A549 (cell line): Measurements from ENCODE around the gene HARS1. TPM values are rescaled to one million over a fixed set of nuclear protein-coding genes. Genes with fewer than 3 reads are reported as not detected.

ENCODE experiments used
- ATAC-seq, 2 experiments: fragments of 200-7000 bp in 1 of 2; fragments of >200 bp in 1 of 2; cut with Nextera tagmentation in 1 of 2; cut with Tn5 transposase in 1 of 2; 3 replicates each; pipeline versions ENCODE4 v1.8.0 to v1.9.1; 2018 to 2020; ENCODE audit warnings: mild to moderate bottlenecking in 1 of 2, moderate library complexity in 1 of 2
- CTCF ChIA-PET: fragments of 300-600 bp; sonication (Branson Sonifier 250); formaldehyde crosslinking; extraction: SDS; loops from one replicate; lab custom pipeline; 2021; ENCODE audit warnings: antibody characterized with exemption, inconsistent platforms; lab: Yijun Ruan, JAX
- POLR2A ChIA-PET: fragments of 350-600 bp; formaldehyde crosslinking; extraction: SDS; loops from one replicate; lab custom pipeline; 2021; ENCODE audit warnings: antibody characterized with exemption, inconsistent platforms; lab: Yijun Ruan, JAX
- DNase-seq, 2 experiments: peaks; one replicate each; pipeline versions ENCODE4 v3.0.0 to v3.0.0-alpha.2; 2011 to 2016; ENCODE audit warnings: low read depth in 1 of 2, low spot score in 1 of 2
- FAIRE-seq: peaks from 2 replicates; lab custom pipeline; 2011; peaks lifted over from hg19 to GRCh38; lab: Jason Lieb, UNC
- H3K27ac ChIP-seq, 2 experiments: fragments of >200 bp; sonication (Bioruptor Twin); formaldehyde crosslinking; 3 replicates each; pipeline ENCODE4 v1.5.1; 2016 to 2017
- H3K4me1 ChIP-seq: fragments of >200 bp; sonication (Bioruptor Twin); formaldehyde crosslinking; 3 replicates; pipeline ENCODE4 v1.6.1; 2016
- H3K4me2 ChIP-seq: fragments of >200 bp; sonication (Bioruptor Twin); formaldehyde crosslinking; 3 replicates; pipeline ENCODE4 v1.6.1; 2016
- H3K4me3 ChIP-seq: fragments of >200 bp; sonication (Bioruptor Twin); formaldehyde crosslinking; 3 replicates; pipeline ENCODE4 v1.5.1; 2016
- H3K9me3 ChIP-seq: fragments of >200 bp; sonication (Bioruptor Twin); formaldehyde crosslinking; 3 replicates; pipeline ENCODE4 v1.6.1; 2016
- CHD2 ChIP-seq: fragments of 150-350 bp; IDR thresholded peaks from 2 replicates; pipeline ENCODE4 v1.6.1; 2014; ENCODE audit warnings: low read length; ENCODE audit not compliant: partially characterized antibody
- EP300 ChIP-seq, 2 experiments: fragments of >200 bp; sonication (Bioruptor Twin); formaldehyde crosslinking; IDR thresholded peaks; 2 replicates in 1 of 2; 3 replicates in 1 of 2; pipeline ENCODE4 v1.6.1; 2016 to 2017
- FOXS1 ChIP-seq: fragments of 250-450 bp; sonication (Bioruptor Pico); IDR thresholded peaks from 2 replicates; pipeline ENCODE4 v1.5.0; 2020; ENCODE audit warnings: mild to moderate bottlenecking, moderate library complexity
- HOXA7 ChIP-seq: fragments of 250-450 bp; sonication (Bioruptor Pico); IDR thresholded peaks from 2 replicates; pipeline ENCODE4 v1.5.0; 2020; ENCODE audit warnings: mild to moderate bottlenecking, moderate library complexity
- HOXB13 ChIP-seq: fragments of 250-450 bp; sonication (Bioruptor Pico); IDR thresholded peaks from 2 replicates; pipeline ENCODE4 v1.5.0; 2020; ENCODE audit warnings: low read depth, mild to moderate bottlenecking, moderate library complexity
- HOXB5 ChIP-seq: fragments of 250-450 bp; sonication (Bioruptor Pico); IDR thresholded peaks from 2 replicates; pipeline ENCODE4 v1.5.0; 2020; ENCODE audit warnings: mild to moderate bottlenecking, moderate library complexity
- JUN ChIP-seq, 2 experiments: fragments of >200 bp; sonication (Bioruptor Twin); formaldehyde crosslinking; IDR thresholded peaks; 2 replicates in 1 of 2; 3 replicates in 1 of 2; pipeline ENCODE4 v1.6.1; 2016 to 2017
- KDM1A ChIP-seq: fragments of 200-600 bp; sonication (generic); IDR thresholded peaks from 2 replicates; pipeline ENCODE4 v1.6.1; 2016; ENCODE audit warnings: low read depth, mild to moderate bottlenecking
- MAFK ChIP-seq: fragments of 450-650 bp; IDR thresholded peaks from 2 replicates; pipeline ENCODE4 v1.6.1; 2014; ENCODE audit not compliant: partially characterized antibody
- MAZ ChIP-seq: fragments of 150-350 bp; IDR thresholded peaks from 2 replicates; pipeline ENCODE4 v1.6.1; 2014; ENCODE audit warnings: antibody characterized with exemption, low read depth, low read length, borderline replicate concordance
- NFE2L2 ChIP-seq: fragments of 150-350 bp; conservative IDR thresholded peaks from 2 replicates; pipeline ENCODE4 v1.6.1; 2014; ENCODE audit warnings: low read length
- POLR2A ChIP-seq: IDR thresholded peaks from 2 replicates; pipeline ENCODE4 v1.6.1; 2012; ENCODE audit warnings: mild to moderate bottlenecking, low read length
- POLR2AphosphoS2 ChIP-seq: conservative IDR thresholded peaks from 2 replicates; pipeline ENCODE4 v1.6.1; 2012; ENCODE audit warnings: low read length, improper control_type of control experiment, inconsistent platforms
- RFX5 ChIP-seq: fragments of 450-650 bp; IDR thresholded peaks from 2 replicates; pipeline ENCODE4 v1.7.1; 2014; ENCODE audit warnings: antibody characterized with exemption, mild to moderate bottlenecking, moderate library complexity
- SMC3 ChIP-seq: fragments of >200 bp; sonication (Bioruptor Twin); formaldehyde crosslinking; IDR thresholded peaks from 3 replicates; pipeline ENCODE4 v1.6.1; 2018; ENCODE audit warnings: inconsistent platforms
- SREBF2 ChIP-seq: fragments of 450-650 bp; IDR thresholded peaks from 2 replicates; pipeline ENCODE4 v1.6.1; 2014; ENCODE audit warnings: mild to moderate bottlenecking, moderate library complexity
- ZC3H11A ChIP-seq: fragments of 450-650 bp; IDR thresholded peaks from 2 replicates; pipeline ENCODE4 v1.6.1; 2014; ENCODE audit warnings: antibody characterized with exemption, mild to moderate bottlenecking
- ZNF302 ChIP-seq: fragments of 250-450 bp; sonication (Bioruptor Pico); IDR thresholded peaks from 2 replicates; pipeline ENCODE4 v1.9.0; 2021; ENCODE audit warnings: inconsistent platforms, mild to moderate bottlenecking, moderate library complexity
- ZSCAN20 ChIP-seq: fragments of 250-450 bp; sonication (Bioruptor Pico); IDR thresholded peaks from 2 replicates; pipeline ENCODE4 v1.8.0; 2022; ENCODE audit warnings: mild to moderate bottlenecking, moderate library complexity
- WGBS: methylation state at CpG from one replicate; pipeline ENCODE4 v1.1.6; 2017; ENCODE audit errors: missing lambda C conversion rate; 5-methylcytosine and 5-hydroxymethylcytosine counted together
- polyA plus RNA-seq, 4 experiments: library from polyadenylated mRNA; depleted of rRNA in 3 of 4; stranded (reverse); fragments of >200 nt; fragmentation: RNase III in 1 of 4; extraction: RNeasy Plus Mini Kit Qiagen cat#74134 plus additional on column Dnase treatment in 1 of 4; gene quantifications; 2 replicates in 3 of 4; 3 replicates in 1 of 4; pipeline ENCODE4 v1.2.3, GENCODE V29; 2011 to 2017
- TF ChIP-seq, protein P1 (sequence below): fragments of >200 bp; sonication (Bioruptor Twin); formaldehyde crosslinking; IDR thresholded peaks from 3 replicates; pipeline ENCODE4 v1.6.1; 2016
- TF ChIP-seq, protein P2 (sequence below): fragments of 200-600 bp; sonication (generic); IDR thresholded peaks from 2 replicates; pipeline ENCODE4 v1.6.1; 2016; ENCODE audit warnings: antibody characterized with exemption, mild to moderate bottlenecking, moderate library complexity

HARS1 gene
- polyA plus RNA-seq, 2 of the 4 experiments (the other 2 are of a cell fraction): 80.5 to 87.1 TPM

DNA sequence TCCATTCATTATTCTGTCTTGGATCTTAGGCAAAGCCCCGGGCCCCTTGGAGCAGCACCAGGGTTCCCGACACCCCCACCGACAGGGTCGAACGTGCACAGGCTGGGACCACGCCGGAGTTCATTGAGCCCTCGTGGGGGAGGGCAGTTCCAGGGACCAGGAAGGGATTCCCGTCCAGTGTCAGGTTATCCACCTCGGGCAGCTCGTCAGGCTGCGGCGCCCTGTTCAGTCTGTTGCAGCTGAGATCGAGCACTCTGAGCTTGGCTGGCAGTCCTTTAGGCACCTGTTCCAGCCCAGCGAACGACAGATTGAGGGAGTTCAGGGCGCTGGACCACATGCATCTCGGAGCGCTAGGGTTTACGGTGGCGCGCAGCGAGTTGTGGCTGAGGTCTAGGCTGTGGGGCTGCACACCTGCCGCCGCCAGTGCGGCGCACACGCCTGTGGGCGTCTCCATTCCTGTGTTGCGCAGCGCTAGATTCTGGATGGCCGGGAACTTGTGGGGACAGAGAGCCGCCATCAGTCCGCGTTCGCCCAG, 59.3 kb downstream of the HARS1 start:
- POLR2A ChIA-PET: no interaction called here
- Histone ChIP-seq H3K27ac (peak overlapping the region in 1 of 2 experiments; percentile 83; a peak in 2 of 6 replicates), H3K4me3 (no peak overlapping the region), H3K9me3 (peaks cover 18% of the 10 kb centered on the region), H3K4me2 (no peak overlapping the region), H3K4me1 (peaks cover 32% of the 10 kb centered on the region)
- FAIRE-seq: no peak
- CTCF ChIA-PET: interaction anchor here (1.0 to 2.5 kb wide), 2 partner anchors 13 to 57 kb away, joined by 5 to 8 read pairs; no protein-coding TSS in a partner anchor
- TF ChIP-seq, protein P1, sequence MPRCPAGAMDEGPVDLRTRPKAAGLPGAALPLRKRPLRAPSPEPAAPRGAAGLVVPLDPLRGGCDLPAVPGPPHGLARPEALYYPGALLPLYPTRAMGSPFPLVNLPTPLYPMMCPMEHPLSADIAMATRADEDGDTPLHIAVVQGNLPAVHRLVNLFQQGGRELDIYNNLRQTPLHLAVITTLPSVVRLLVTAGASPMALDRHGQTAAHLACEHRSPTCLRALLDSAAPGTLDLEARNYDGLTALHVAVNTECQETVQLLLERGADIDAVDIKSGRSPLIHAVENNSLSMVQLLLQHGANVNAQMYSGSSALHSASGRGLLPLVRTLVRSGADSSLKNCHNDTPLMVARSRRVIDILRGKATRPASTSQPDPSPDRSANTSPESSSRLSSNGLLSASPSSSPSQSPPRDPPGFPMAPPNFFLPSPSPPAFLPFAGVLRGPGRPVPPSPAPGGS: no peak
- TF ChIP-seq FOXS1 (CRISPR knock-in tag): no peak
- no peak for TF ChIP-seq SMC3
- TF ChIP-seq POLR2A: no peak
- ATAC-seq: no peak
- no peak for DNase-seq
- WGBS: 96% methylated on average over 35 of the region's 36 CpGs

DNA sequence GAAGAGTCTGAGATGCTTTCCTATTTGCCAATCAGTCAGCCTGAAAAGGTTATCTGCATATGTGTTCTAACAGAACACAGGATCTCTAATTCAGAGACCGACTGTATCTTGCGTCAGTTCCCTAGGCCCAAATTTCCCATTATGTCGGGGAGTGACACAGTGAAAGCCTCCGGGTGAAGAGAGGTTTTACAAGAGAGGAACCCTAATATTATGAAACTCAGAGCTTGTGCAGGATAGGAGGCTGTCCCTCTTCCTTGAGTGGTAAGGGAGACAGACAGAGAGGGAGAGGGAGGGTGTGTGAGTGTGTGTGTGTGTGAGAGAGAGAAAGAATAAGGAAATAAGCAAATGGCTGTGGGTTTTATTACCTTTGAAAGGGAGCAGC, 60.1 kb downstream of the HARS1 start:
- FAIRE-seq: no peak
- Histone ChIP-seq H3K4me2 (no peak overlapping the region), H3K27ac (peak overlapping the region in 1 of 2 experiments; percentile 57; a peak in 2 of 6 replicates), H3K4me3 (no peak overlapping the region), H3K4me1 (peaks cover 32% of the 10 kb centered on the region), H3K9me3 (peaks cover 20% of the 10 kb centered on the region)
- 90% methylated on average over 4 of the region's 4 CpGs for WGBS
- TF ChIP-seq JUN (IDR thresholded peaks at IDR 0.05) (no peak), ZNF302 (CRISPR knock-in tag) (no peak), EP300 (IDR thresholded peaks at IDR 0.05) (no peak), HOXB13 (CRISPR knock-in tag) (no peak), MAZ (no peak), SMC3 (no peak), RFX5 (no peak), CHD2 (no peak), SREBF2 (no peak), ZC3H11A (no peak), NFE2L2 (no peak), ZSCAN20 (CRISPR knock-in tag) (no peak), HOXA7 (CRISPR knock-in tag) (no peak), POLR2AphosphoS2 (no peak), MAFK (no peak), HOXB5 (CRISPR knock-in tag) (no peak), KDM1A (no peak)
- TF ChIP-seq, protein P2, sequence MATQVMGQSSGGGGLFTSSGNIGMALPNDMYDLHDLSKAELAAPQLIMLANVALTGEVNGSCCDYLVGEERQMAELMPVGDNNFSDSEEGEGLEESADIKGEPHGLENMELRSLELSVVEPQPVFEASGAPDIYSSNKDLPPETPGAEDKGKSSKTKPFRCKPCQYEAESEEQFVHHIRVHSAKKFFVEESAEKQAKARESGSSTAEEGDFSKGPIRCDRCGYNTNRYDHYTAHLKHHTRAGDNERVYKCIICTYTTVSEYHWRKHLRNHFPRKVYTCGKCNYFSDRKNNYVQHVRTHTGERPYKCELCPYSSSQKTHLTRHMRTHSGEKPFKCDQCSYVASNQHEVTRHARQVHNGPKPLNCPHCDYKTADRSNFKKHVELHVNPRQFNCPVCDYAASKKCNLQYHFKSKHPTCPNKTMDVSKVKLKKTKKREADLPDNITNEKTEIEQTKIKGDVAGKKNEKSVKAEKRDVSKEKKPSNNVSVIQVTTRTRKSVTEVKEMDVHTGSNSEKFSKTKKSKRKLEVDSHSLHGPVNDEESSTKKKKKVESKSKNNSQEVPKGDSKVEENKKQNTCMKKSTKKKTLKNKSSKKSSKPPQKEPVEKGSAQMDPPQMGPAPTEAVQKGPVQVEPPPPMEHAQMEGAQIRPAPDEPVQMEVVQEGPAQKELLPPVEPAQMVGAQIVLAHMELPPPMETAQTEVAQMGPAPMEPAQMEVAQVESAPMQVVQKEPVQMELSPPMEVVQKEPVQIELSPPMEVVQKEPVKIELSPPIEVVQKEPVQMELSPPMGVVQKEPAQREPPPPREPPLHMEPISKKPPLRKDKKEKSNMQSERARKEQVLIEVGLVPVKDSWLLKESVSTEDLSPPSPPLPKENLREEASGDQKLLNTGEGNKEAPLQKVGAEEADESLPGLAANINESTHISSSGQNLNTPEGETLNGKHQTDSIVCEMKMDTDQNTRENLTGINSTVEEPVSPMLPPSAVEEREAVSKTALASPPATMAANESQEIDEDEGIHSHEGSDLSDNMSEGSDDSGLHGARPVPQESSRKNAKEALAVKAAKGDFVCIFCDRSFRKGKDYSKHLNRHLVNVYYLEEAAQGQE: no peak
- ChIA-PET POLR2A (interaction anchor here (1.2 kb wide), 1 partner anchor 67 kb away, joined by 3 read pairs; no protein-coding TSS in a partner anchor), CTCF (interaction anchor here (1.0 to 2.5 kb wide), 4 partner anchors 8 to 64 kb away, joined by 3 to 8 read pairs (median 3); no protein-coding TSS in a partner anchor)
- ATAC-seq: no peak
- DNase-seq: no peak
